K562 (cell line): Measurements from ENCODE around the gene MOB4.

Experiments
- CTCF ChIP-seq, 3 experiments: IDR thresholded peaks in 2 of 3; conservative IDR thresholded peaks in 1 of 3; 2 replicates each; pipeline ENCODE4 v1.5.1; 2011 to 2012; ENCODE audit warnings: low read length in 3 of 3, mild to moderate bottlenecking in 3 of 3, control low read depth in 2 of 3, improper control_type of control experiment in 1 of 3, inconsistent platforms in 1 of 3, low read depth in 1 of 3, mixed read lengths in 1 of 3, moderate library complexity in 1 of 3; ENCODE audit not compliant: insufficient read depth in 2 of 3
- MAFG ChIP-seq: fragments of 450-650 bp; conservative IDR thresholded peaks from 2 replicates; pipeline ENCODE4 v1.6.1; 2016; ENCODE audit warnings: missing genetic modification characterization, missing compliant biosample characterization

GRCh38 chr2:197597166-197597565, 81.3 kb downstream of the MOB4 start:
- TF ChIP-seq CTCF (IDR thresholded peaks at IDR 0.05 in 2 of 3, conservative IDR thresholded peaks at IDR 0.05 in 1 of 3; ENCODE audit: insufficient read depth in 2 of 3, low read depth in 1 of 3, low read length in 3 of 3) (no peak), MAFG (tag) (no peak)
